Panc1 (cell line): ENCODE results near the gene ZNF544. TPM values are rescaled to one million over a fixed set of nuclear protein-coding genes. Genes with fewer than 3 reads are reported as not detected.

Experiments used
- ATAC-seq: fragments of 200-7000 bp; cut with Tn5 transposase; 2 replicates; pipeline ENCODE4 v1.9.1; 2020; ENCODE audit warnings: mild to moderate bottlenecking, moderate library complexity
- BruUV-seq: library from RNA; stranded (reverse); fragments of 400-500 nt; replicated peaks from 2 replicates; lab custom pipeline; 2021; lab: Mats Ljungman, UMichigan
- CTCF ChIA-PET: fragments of 300-600 bp; sonication (Branson Sonifier 250); formaldehyde crosslinking; loops from one replicate; lab custom pipeline; 2022; ENCODE audit warnings: antibody characterized with exemption; lab: Charles Lee
- POLR2A ChIA-PET: fragments of 300-600 bp; sonication (Branson Sonifier 250); formaldehyde crosslinking; loops from one replicate; lab custom pipeline; 2022; ENCODE audit warnings: antibody characterized with exemption; lab: Charles Lee
- DNase-seq: peaks from one replicate; pipeline ENCODE4 v3.0.0-alpha.2; 2010; ENCODE audit warnings: low read depth, low spot score
- H3K27ac ChIP-seq: 2 replicates; pipeline ENCODE4 v1.5.1; 2011; ENCODE audit warnings: mild to moderate bottlenecking, low read length, inconsistent platforms
- H3K27me3 ChIP-seq: fragments of 200-500 bp; sonication (Bioruptor generic); 2 replicates; pipeline ENCODE4 v1.6.0; 2014; ENCODE audit warnings: low read length, inconsistent platforms; ENCODE audit not compliant: control insufficient read depth, insufficient read depth
- H3K36me3 ChIP-seq: fragments of 200-500 bp; sonication (Bioruptor generic); 2 replicates; pipeline ENCODE4 v1.5.1; 2014; ENCODE audit warnings: inconsistent platforms, mild to moderate bottlenecking, low read length, moderate library complexity; ENCODE audit not compliant: control insufficient read depth, insufficient read depth
- H3K4me1 ChIP-seq: 2 replicates; pipeline ENCODE4 v1.5.1; 2011; ENCODE audit warnings: inconsistent platforms, mild to moderate bottlenecking, low read length, moderate library complexity; ENCODE audit not compliant: control insufficient read depth, insufficient read depth
- H3K4me3 ChIP-seq, 2 experiments: 2 replicates each; pipeline ENCODE4 v1.5.1; 2011 to 2012; ENCODE audit warnings: low read depth in 2 of 2, low read length in 2 of 2, mild to moderate bottlenecking in 2 of 2, inconsistent platforms in 1 of 2, moderate library complexity in 1 of 2
- H3K9me3 ChIP-seq: fragments of 200-500 bp; sonication (Bioruptor generic); 2 replicates; pipeline ENCODE4 v1.5.1; 2014; ENCODE audit warnings: low read depth, mild to moderate bottlenecking, inconsistent platforms, low read length, moderate library complexity; ENCODE audit not compliant: control insufficient read depth, insufficient read depth
- CTCF ChIP-seq: fragments of 450-650 bp; IDR thresholded peaks from 2 replicates; pipeline ENCODE4 v1.5.1; 2017; ENCODE audit warnings: mild to moderate bottlenecking
- POLR2AphosphoS5 ChIP-seq: IDR thresholded peaks from 2 replicates; pipeline ENCODE4 v1.6.1; 2012; ENCODE audit warnings: mild to moderate bottlenecking, low read depth, low read length, moderate library complexity
- REST ChIP-seq, 2 experiments: IDR thresholded peaks; 2 replicates each; pipeline ENCODE4 v1.6.1; 2011 to 2012; ENCODE audit warnings: low read depth in 2 of 2, control low read depth in 1 of 2, low read length in 1 of 2, mild to moderate bottlenecking in 1 of 2, moderate library complexity in 1 of 2; ENCODE audit not compliant: insufficient read depth in 1 of 2
- SIN3A ChIP-seq: IDR thresholded peaks from 2 replicates; pipeline ENCODE4 v1.6.1; 2012; ENCODE audit warnings: low read depth, mild to moderate bottlenecking, low read length, moderate library complexity, borderline replicate concordance; ENCODE audit not compliant: insufficient read depth
- TCF7L2 ChIP-seq: IDR thresholded peaks from 2 replicates; pipeline ENCODE4 v1.6.1; 2011; ENCODE audit warnings: mild to moderate bottlenecking, low read depth, low read length, inconsistent platforms
- in situ Hi-C: cut with HindIII; loops from 2 replicates; pipeline ENCODE4 v1.10.0; 2016; ENCODE audit warnings: low sequenced_read_pairs, low pct_unique_long_range_greater_than_20kb
- intact Hi-C: fragments of 100-400 bp; cut with micrococcal nuclease; formaldehyde crosslinking; loops from one replicate; pipeline ENCODE4 v1.10.0; 2022; ENCODE audit not compliant: unreplicated experiment
- total RNA-seq: library from RNA; stranded (reverse); gene quantifications from one replicate; pipeline ENCODE4 v1.2.1, GENCODE V29; 2021; ENCODE audit not compliant: unreplicated experiment

Gene ZNF544
- total RNA-seq, 1 experiment from 2014 or later = 48.5 TPM

- BruUV-seq = no TSS peak
- POLR2A ChIA-PET = no interaction called here
- in situ Hi-C loops = no loop called here
These were observed 48.5 kb downstream of the ZNF544 start for GRCh38 chr19:58277197-58277596.

More at GRCh38 chr19:58277197-58277596, 48.5 kb downstream of the ZNF544 start:
- H3K27ac ChIP-seq = peak overlapping the region; percentile 36; the same call in 1 of the 2 replicates
- no peak for ATAC-seq
- CTCF ChIA-PET = interaction anchor here (1.0 kb wide), 1 partner anchor 29 kb away, joined by 3 read pairs; no protein-coding TSS in a partner anchor
- no peaks in the 10 kb centered on the region for H3K27me3 ChIP-seq
- no peaks in the 10 kb centered on the region; the same call in 1 of the 2 replicates for H3K36me3 ChIP-seq
- H3K4me1 ChIP-seq = peaks cover 17% of the 10 kb centered on the region
- no peak for DNase-seq
- peak overlapping the region; percentile 75 to 95; a peak in 1 of 4 replicates for H3K4me3 ChIP-seq
- intact Hi-C loops = no loop called here
- TF ChIP-seq TCF7L2 (no peak), SIN3A (no peak), POLR2AphosphoS5 (no peak), REST (IDR thresholded peaks at IDR 0.05; ENCODE audit: insufficient read depth in 1 of 2, low read depth in 2 of 2, low read length in 1 of 2) (no peak), CTCF (no peak)
- H3K9me3 ChIP-seq = peaks cover 23% of the 10 kb centered on the region; the same call in 1 of the 2 replicates
